HepG2 (cell line): Measurements from ENCODE around the gene MAP3K4. TPM values are rescaled to one million over a fixed set of nuclear protein-coding genes. Genes with fewer than 3 reads are reported as not detected.

Experiments
- ASH2L ChIP-seq: fragments of 300-600, 200-600 bp; sonication (generic); IDR thresholded peaks from 2 replicates; pipeline ENCODE4 v1.7.0; 2017; ENCODE audit warnings: low read depth, mild to moderate bottlenecking, moderate library complexity, mixed read lengths, low read length; ENCODE audit not compliant: insufficient read length
- BRCA1 ChIP-seq: sonication (generic); formaldehyde crosslinking; IDR thresholded peaks from 2 replicates; pipeline ENCODE4 v1.4.0; 2020; ENCODE audit warnings: missing genetic modification reagents
- CEBPB ChIP-seq: IDR thresholded peaks from 2 replicates; pipeline ENCODE4 v1.6.1; 2011; ENCODE audit warnings: low read depth, low read length, improper control_type of control experiment, borderline replicate concordance
- EHMT2 ChIP-seq: fragments of 200-600 bp; sonication (generic); IDR thresholded peaks from 2 replicates; pipeline ENCODE4 v1.7.0; 2017; ENCODE audit warnings: antibody characterized with exemption, low read depth, low read length, borderline replicate concordance
- GATAD2A ChIP-seq: IDR thresholded peaks from 2 replicates; pipeline ENCODE4 v1.6.1; 2016
- HDAC6 ChIP-seq: fragments of 200-600 bp; sonication (generic); IDR thresholded peaks from 2 replicates; pipeline ENCODE4 v1.7.0; 2017; ENCODE audit warnings: mild to moderate bottlenecking, antibody characterized with exemption, low read length, low read depth
- ISL2 ChIP-seq: sonication (generic); formaldehyde crosslinking; IDR thresholded peaks from 2 replicates; pipeline ENCODE4 v1.5.0; 2020; ENCODE audit warnings: missing genetic modification reagents
- JDP2 ChIP-seq: sonication (generic); formaldehyde crosslinking; IDR thresholded peaks from 2 replicates; pipeline ENCODE4 v1.8.1; 2022; ENCODE audit warnings: missing genetic modification reagents, borderline replicate concordance
- KDM5A ChIP-seq: fragments of 200-600 bp; sonication (generic); IDR thresholded peaks from 2 replicates; pipeline ENCODE4 v1.7.0; 2018; ENCODE audit warnings: antibody characterized with exemption, mild to moderate bottlenecking, low read length, borderline replicate concordance
- MEF2D ChIP-seq: sonication (generic); formaldehyde crosslinking; IDR thresholded peaks from 2 replicates; pipeline ENCODE4 v1.5.1; 2020; ENCODE audit warnings: mild to moderate bottlenecking, missing genetic modification reagents
- RFXAP ChIP-seq: sonication (generic); formaldehyde crosslinking; IDR thresholded peaks from 2 replicates; pipeline ENCODE4 v1.4.0; 2020; ENCODE audit warnings: missing genetic modification reagents, borderline replicate concordance
- STAT5B ChIP-seq: sonication (generic); formaldehyde crosslinking; IDR thresholded peaks from 2 replicates; pipeline ENCODE4 v1.4.0; 2020; ENCODE audit warnings: missing genetic modification reagents
- ZMYM3 ChIP-seq: sonication (generic); formaldehyde crosslinking; IDR thresholded peaks from 2 replicates; pipeline ENCODE4 v1.5.1; 2020; ENCODE audit warnings: mild to moderate bottlenecking, missing genetic modification reagents
- ZNF24 ChIP-seq: fragments of 450-650 bp; IDR thresholded peaks from 2 replicates; pipeline ENCODE4 v1.6.1; 2017; ENCODE audit warnings: antibody characterized with exemption, mild to moderate bottlenecking
- ZNF431 ChIP-seq: sonication (generic); formaldehyde crosslinking; IDR thresholded peaks from 2 replicates; pipeline ENCODE4 v1.9.0; 2022; ENCODE audit warnings: missing genetic modification reagents, low read depth, mild to moderate bottlenecking, borderline replicate concordance
- ZNF563 ChIP-seq: sonication (generic); formaldehyde crosslinking; IDR thresholded peaks from 2 replicates; pipeline ENCODE4 v1.8.0; 2022; ENCODE audit warnings: mild to moderate bottlenecking, moderate library complexity, missing genetic modification reagents
- ZNF652 ChIP-seq: IDR thresholded peaks from 2 replicates; pipeline ENCODE4 v1.6.1; 2016; ENCODE audit warnings: low read depth, borderline replicate concordance
- polyA plus RNA-seq, 8 experiments: library from polyadenylated mRNA; depleted of rRNA in 3 of 8; stranded (reverse) in 7 of 8; unstranded in 1 of 8; fragments of >200 nt; fragmentation: Illumina TruSeq in 4 of 8; extraction: Trizol in 4 of 8; gene quantifications; 2 replicates each; pipeline versions ENCODE4 v1.2.1 to v1.2.3, GENCODE V29; 2011 to 2016; ENCODE audit warnings: low read depth in 4 of 8, missing spikeins in 1 of 8, mixed read lengths in 1 of 8; ENCODE audit not compliant: insufficient read depth in 1 of 8
- total RNA-seq, 5 experiments: library from RNA; depleted of rRNA; stranded (reverse); fragments of >200 nt; fragmentation: Illumina TruSeq; extraction: Trizol; gene quantifications; 2 replicates each; pipeline ENCODE4 v1.2.3, GENCODE V29; 2016; ENCODE audit warnings: low read depth in 1 of 5
- TF ChIP-seq, protein P1 (sequence below): sonication (generic); formaldehyde crosslinking; IDR thresholded peaks from 2 replicates; pipeline ENCODE4 v1.5.1; 2020; ENCODE audit warnings: missing genetic modification reagents, mild to moderate bottlenecking, borderline replicate concordance
- TF ChIP-seq, protein P2 (sequence below), 2 experiments: fragments of 450-650 bp in 1 of 2; sonication (generic) in 1 of 2; formaldehyde crosslinking; IDR thresholded peaks; 2 replicates each; pipeline versions ENCODE4 v1.5.0 to v1.8.0; 2020 to 2022; ENCODE audit warnings: mild to moderate bottlenecking in 1 of 2, missing genetic modification reagents in 1 of 2
- TF ChIP-seq, protein P3 (sequence below): sonication (generic); formaldehyde crosslinking; conservative IDR thresholded peaks from 2 replicates; pipeline ENCODE4 v1.4.0; 2020; ENCODE audit warnings: missing genetic modification reagents
- TF ChIP-seq, protein P4 (sequence below): sonication (generic); formaldehyde crosslinking; IDR thresholded peaks from 2 replicates; pipeline ENCODE4 v1.8.1; 2023; ENCODE audit warnings: mild to moderate bottlenecking, moderate library complexity, missing genetic modification reagents
- TF ChIP-seq, protein P5 (sequence below): IDR thresholded peaks from 2 replicates; pipeline ENCODE4 v1.6.1; 2016; ENCODE audit warnings: mild to moderate bottlenecking
- TF ChIP-seq, protein P6 (sequence below): sonication (generic); formaldehyde crosslinking; IDR thresholded peaks from 2 replicates; pipeline ENCODE4 v1.5.0; 2020; ENCODE audit warnings: mild to moderate bottlenecking, missing genetic modification reagents

The MAP3K4 gene
- total and polyA plus RNA-seq, 2 of the 13 experiments (the other 11 are each of a cell fraction or from before 2014, with no cell fraction given) = 12.9 to 33.6 TPM

DNA sequence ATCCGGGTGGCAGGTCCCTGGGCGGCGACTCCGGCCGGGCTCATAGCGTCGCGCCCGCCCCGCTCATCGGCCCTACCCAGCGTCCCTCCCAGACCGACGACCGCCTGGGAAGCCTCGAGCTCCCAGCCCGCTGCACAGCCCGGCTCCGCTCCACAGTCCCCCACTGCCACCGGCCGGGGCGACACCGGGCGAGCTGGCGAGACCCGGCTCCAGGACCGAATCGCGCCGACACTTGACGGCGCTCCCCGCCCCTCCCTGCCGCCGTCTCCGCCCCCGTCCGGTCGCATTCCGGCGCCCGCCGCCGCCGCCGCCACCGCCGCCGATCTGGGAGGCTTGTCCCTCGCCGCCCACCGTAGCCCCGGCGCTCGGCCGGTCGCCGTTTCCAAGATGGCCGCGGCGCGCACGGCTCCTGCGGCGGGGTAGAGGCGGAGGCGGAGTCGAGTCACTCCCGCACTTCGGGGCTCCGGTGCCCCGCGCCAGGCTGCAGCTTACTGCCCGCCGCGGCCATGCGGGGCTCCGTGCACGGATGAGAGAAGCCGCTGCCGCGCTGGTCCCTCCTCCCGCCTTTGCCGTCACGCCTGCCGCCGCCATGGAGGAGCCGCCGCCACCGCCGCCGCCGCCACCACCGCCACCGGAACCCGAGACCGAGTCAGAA is at the start of gene MAP3K4 (continued):
- TF ChIP-seq, protein P1, sequence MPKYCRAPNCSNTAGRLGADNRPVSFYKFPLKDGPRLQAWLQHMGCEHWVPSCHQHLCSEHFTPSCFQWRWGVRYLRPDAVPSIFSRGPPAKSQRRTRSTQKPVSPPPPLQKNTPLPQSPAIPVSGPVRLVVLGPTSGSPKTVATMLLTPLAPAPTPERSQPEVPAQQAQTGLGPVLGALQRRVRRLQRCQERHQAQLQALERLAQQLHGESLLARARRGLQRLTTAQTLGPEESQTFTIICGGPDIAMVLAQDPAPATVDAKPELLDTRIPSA = peak; percentile 63; the same call in 1 of the 2 replicates
- TF ChIP-seq, protein P2, sequence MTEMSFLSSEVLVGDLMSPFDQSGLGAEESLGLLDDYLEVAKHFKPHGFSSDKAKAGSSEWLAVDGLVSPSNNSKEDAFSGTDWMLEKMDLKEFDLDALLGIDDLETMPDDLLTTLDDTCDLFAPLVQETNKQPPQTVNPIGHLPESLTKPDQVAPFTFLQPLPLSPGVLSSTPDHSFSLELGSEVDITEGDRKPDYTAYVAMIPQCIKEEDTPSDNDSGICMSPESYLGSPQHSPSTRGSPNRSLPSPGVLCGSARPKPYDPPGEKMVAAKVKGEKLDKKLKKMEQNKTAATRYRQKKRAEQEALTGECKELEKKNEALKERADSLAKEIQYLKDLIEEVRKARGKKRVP (CRISPR knock-in tag; IDR thresholded peaks at IDR 0.05) = no peak
- TF ChIP-seq ZNF431 (CRISPR knock-in tag) (peak; percentile 53; the same call in 1 of the 2 replicates), EHMT2 (no peak), GATAD2A (CRISPR knock-in tag) (no peak), ZMYM3 (no peak), ASH2L (peak; percentile 94), BRCA1 (CRISPR knock-in tag) (no peak), ZNF24 (no peak), KDM5A (peak; percentile 47; the same call in 1 of the 2 replicates), RFXAP (CRISPR knock-in tag) (peak; percentile 54; the same call in 1 of the 2 replicates), ZNF652 (CRISPR knock-in tag) (no peak), MEF2D (CRISPR knock-in tag) (no peak), ZNF563 (CRISPR knock-in tag) (peak; percentile 91), JDP2 (CRISPR knock-in tag) (no peak; the same call in 1 of the 2 replicates), ISL2 (CRISPR knock-in tag) (peak; percentile 29), HDAC6 (no peak), STAT5B (CRISPR knock-in tag) (no peak), CEBPB (no peak)
- TF ChIP-seq, protein P3, sequence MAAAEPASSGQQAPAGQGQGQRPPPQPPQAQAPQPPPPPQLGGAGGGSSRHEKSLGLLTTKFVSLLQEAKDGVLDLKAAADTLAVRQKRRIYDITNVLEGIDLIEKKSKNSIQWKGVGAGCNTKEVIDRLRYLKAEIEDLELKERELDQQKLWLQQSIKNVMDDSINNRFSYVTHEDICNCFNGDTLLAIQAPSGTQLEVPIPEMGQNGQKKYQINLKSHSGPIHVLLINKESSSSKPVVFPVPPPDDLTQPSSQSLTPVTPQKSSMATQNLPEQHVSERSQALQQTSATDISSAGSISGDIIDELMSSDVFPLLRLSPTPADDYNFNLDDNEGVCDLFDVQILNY (CRISPR knock-in tag) = no peak; the same call in 1 of the 2 replicates
- TF ChIP-seq, protein P4, sequence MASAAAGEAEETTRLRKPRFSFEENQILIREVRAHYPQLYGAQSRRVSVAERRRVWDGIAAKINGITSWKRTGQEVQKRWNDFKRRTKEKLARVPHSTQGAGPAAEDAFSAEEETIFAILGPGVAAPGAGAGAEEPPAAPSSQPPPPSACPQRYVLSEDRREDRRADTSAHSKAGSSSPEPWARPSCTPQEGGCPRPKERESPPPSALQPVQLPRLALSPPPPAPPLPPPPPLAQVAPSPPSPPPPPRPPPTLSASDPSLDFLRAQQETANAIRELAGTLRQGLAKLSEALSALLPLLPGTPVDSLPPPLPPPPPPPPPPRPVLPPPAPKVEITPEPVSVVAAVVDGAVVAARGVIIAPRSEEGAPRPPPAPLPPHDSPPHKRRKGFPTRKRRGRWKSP = no peak; the same call in none of the 2 replicates
- TF ChIP-seq, protein P5, sequence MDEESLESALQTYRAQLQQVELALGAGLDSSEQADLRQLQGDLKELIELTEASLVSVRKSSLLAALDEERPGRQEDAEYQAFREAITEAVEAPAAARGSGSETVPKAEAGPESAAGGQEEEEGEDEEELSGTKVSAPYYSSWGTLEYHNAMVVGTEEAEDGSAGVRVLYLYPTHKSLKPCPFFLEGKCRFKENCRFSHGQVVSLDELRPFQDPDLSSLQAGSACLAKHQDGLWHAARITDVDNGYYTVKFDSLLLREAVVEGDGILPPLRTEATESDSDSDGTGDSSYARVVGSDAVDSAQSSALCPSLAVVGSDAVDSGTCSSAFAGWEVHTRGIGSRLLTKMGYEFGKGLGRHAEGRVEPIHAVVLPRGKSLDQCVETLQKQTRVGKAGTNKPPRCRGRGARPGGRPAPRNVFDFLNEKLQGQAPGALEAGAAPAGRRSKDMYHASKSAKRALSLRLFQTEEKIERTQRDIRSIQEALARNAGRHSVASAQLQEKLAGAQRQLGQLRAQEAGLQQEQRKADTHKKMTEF (CRISPR knock-in tag) = peak; percentile 67; the same call in 1 of the 2 replicates
- TF ChIP-seq, protein P6, sequence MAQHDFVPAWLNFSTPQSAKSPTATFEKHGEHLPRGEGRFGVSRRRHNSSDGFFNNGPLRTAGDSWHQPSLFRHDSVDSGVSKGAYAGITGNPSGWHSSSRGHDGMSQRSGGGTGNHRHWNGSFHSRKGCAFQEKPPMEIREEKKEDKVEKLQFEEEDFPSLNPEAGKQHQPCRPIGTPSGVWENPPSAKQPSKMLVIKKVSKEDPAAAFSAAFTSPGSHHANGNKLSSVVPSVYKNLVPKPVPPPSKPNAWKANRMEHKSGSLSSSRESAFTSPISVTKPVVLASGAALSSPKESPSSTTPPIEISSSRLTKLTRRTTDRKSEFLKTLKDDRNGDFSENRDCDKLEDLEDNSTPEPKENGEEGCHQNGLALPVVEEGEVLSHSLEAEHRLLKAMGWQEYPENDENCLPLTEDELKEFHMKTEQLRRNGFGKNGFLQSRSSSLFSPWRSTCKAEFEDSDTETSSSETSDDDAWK = no peak
